ENCODE results near the gene CLCNKB. TPM values are rescaled to one million over a fixed set of nuclear protein-coding genes. Genes with fewer than 3 reads are reported as not detected.

CLCNKB gene
- total RNA-seq, 2 donors from 2014 or later = 3.9 to 4.6 TPM

- Histone ChIP-seq H3K36me3 (no peaks in the 10 kb centered on the region), H3K4me3 (no peak overlapping the region), H3K9me3 (no peaks in the 10 kb centered on the region), H3K27me3 (no peaks in the 10 kb centered on the region), H3K4me1 (peaks cover 0 to 13% of the 10 kb centered on the region in 2 donors), H3K27ac (no peak overlapping the region)
- TF ChIP-seq, protein P1, sequence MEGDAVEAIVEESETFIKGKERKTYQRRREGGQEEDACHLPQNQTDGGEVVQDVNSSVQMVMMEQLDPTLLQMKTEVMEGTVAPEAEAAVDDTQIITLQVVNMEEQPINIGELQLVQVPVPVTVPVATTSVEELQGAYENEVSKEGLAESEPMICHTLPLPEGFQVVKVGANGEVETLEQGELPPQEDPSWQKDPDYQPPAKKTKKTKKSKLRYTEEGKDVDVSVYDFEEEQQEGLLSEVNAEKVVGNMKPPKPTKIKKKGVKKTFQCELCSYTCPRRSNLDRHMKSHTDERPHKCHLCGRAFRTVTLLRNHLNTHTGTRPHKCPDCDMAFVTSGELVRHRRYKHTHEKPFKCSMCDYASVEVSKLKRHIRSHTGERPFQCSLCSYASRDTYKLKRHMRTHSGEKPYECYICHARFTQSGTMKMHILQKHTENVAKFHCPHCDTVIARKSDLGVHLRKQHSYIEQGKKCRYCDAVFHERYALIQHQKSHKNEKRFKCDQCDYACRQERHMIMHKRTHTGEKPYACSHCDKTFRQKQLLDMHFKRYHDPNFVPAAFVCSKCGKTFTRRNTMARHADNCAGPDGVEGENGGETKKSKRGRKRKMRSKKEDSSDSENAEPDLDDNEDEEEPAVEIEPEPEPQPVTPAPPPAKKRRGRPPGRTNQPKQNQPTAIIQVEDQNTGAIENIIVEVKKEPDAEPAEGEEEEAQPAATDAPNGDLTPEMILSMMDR (IDR thresholded peaks at IDR 0.05) = no peak
- DNase-seq (ENCODE audit: low spot score) = no peak
Observed at GRCh38 chr1:16091296-16091695, 47.7 kb downstream of the CLCNKB start.

GRCh38 chr1:16092097-16092922 is 48.7 kb downstream of the CLCNKB start:
- H3K27ac ChIP-seq = no peak overlapping the region
- peaks cover 0 to 13% of the 10 kb centered on the region in 2 donors for H3K4me1 ChIP-seq
- no peaks in the 10 kb centered on the region for H3K9me3 ChIP-seq
- no peaks in the 10 kb centered on the region for H3K36me3 ChIP-seq
- H3K27me3 ChIP-seq = no peaks in the 10 kb centered on the region
- no peak overlapping the region for H3K4me3 ChIP-seq
- TF ChIP-seq, protein P1 (IDR thresholded peaks at IDR 0.05) = no peak
- no peak for DNase-seq (ENCODE audit: low spot score)

- H3K4me1 ChIP-seq = peaks cover 0 to 10% of the 10 kb centered on the region in 2 donors
- TF ChIP-seq, protein P1 (IDR thresholded peaks at IDR 0.05) = no peak
- H3K4me3 ChIP-seq = no peak overlapping the region
- H3K27ac ChIP-seq = no peak overlapping the region
- DNase-seq (ENCODE audit: low spot score) = no peak
- H3K36me3 ChIP-seq = no peaks in the 10 kb centered on the region
- H3K27me3 ChIP-seq = no peaks in the 10 kb centered on the region
- H3K9me3 ChIP-seq = no peaks in the 10 kb centered on the region
Observed at GRCh38 chr1:16092923-16093511, 49.4 kb downstream of the CLCNKB start.

GRCh38 chr1:16093611-16094010 is 50.0 kb downstream of the CLCNKB start:
- no peaks in the 10 kb centered on the region for H3K36me3 ChIP-seq
- no peak overlapping the region for H3K4me3 ChIP-seq
- H3K27me3 ChIP-seq = no peaks in the 10 kb centered on the region
- DNase-seq (ENCODE audit: low spot score) = no peak
- H3K9me3 ChIP-seq = no peaks in the 10 kb centered on the region
- peaks cover 0 to 4% of the 10 kb centered on the region in 2 donors for H3K4me1 ChIP-seq
- H3K27ac ChIP-seq = no peak overlapping the region
- TF ChIP-seq, protein P1 (IDR thresholded peaks at IDR 0.05) = no peak

DNA sequence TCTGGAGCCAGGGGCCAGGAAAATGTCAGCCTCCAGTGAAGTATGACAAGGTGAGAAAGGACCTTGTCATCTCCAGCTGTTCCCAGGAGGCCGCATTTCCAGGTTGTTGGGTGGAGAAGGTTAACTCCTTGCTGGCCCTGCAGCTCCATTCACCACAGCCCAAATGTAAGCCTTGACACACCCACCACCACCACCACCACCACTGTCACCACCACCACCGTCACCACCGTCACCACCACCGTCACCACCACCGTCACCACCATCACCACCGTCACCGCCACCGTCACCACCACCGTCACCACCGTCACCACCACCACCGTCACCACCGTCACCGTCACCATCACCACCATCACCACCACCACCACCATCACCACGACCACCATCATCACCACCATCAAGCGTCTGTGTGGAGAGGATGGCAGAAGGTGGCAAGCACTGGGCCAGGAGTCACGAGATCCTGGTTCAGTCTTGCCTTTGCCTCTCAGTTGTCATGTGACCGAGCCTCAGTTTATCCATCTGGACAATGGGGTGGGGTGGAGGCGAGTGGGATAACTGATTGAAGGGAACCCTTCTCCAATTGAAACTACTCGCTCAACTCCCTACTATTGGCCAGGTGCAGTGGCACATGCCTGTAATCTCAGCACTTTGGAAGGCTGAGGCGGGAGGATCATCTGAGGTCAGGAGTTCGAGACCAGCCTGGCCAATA is 51.0 kb downstream of the CLCNKB start:
- Histone ChIP-seq H3K36me3 (no peaks in the 10 kb centered on the region), H3K4me1 (no peaks in the 10 kb centered on the region), H3K4me3 (no peak overlapping the region), H3K27me3 (no peaks in the 10 kb centered on the region), H3K27ac (no peak overlapping the region), H3K9me3 (no peaks in the 10 kb centered on the region)
- no peak for DNase-seq (ENCODE audit: low spot score)
- TF ChIP-seq, protein P1 (IDR thresholded peaks at IDR 0.05) = no peak
